ENCODE results near the gene STAM2.
"Not testable (repeated sequence)": the region's sequence is repeated elsewhere in the genome, so short reads cannot be mapped to it uniquely, and the experiment has no call there.

Gene STAM2

GRCh38 chr2:152176113-152176714 is 651 bp upstream of the STAM2 start:
- Histone ChIP-seq H3K27ac (peak overlapping the region; percentile 92 to 99 (median 98)), H3K27me3 (no peaks in the 10 kb centered on the region), H3K4me2 (peak overlapping the region; percentile 72 to 96 (median 87)), H4K20me1 (peaks cover 0 to 23% (median 13%) of the 10 kb centered on the region in 11 experiments; a peak in 13 of 22 replicates), H3K9ac (peak overlapping the region; percentile 89 to 99 (median 97)), H3K9me3 (replicated peaks in 1 of 11) (peaks cover 7 to 23% (median 18%) of the 10 kb centered on the region in 11 experiments; a peak in 17 of 22 replicates), H3K4me1 (peaks cover 12 to 34% (median 21%) of the 10 kb centered on the region in 10 experiments), H3K36me3 (0 out of 22 replicates have a peak, but pooled peaks cover 0 to 6% (median 0%) of the 10 kb centered on the region in 11 experiments), H3K4me3 (peak overlapping the region; percentile 75 to 97 (median 85))
- TF ChIP-seq Cebpa-rat (IDR thresholded peaks at IDR 0.05): no peak

DNA sequence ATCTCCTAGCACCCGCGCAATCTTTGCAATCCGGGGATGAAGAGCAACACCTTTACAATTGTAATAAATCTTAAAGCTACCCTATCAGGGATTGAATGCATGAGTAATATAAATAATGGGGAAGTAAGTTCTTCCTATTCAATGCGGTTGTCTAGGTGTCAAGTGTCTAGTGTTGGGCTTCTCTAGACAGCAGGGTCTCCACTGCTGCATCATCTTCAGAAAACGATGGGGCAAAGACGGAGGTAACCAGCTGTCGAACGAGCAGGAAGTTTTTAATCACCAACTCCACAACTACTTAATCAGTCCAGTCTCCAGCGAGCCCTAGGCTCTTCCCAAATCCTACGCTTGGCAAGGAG is 573 bp downstream of the STAM2 start:
- H4K20me1 ChIP-seq: peaks cover 0 to 29% (median 14%) of the 10 kb centered on the region in 11 experiments; a peak in 13 of 22 replicates
- no peak for TF ChIP-seq Cebpa-rat (IDR thresholded peaks at IDR 0.05)
- peaks cover 0 to 13% (median 11%) of the 10 kb centered on the region in 11 experiments; a peak in 10 of 22 replicates for H3K9me3 ChIP-seq (replicated peaks in 1 of 11)
- peak overlapping the region; percentile 92 to 99 (median 98) for H3K27ac ChIP-seq
- no peaks in the 10 kb centered on the region for H3K27me3 ChIP-seq
- H3K9ac ChIP-seq: peak overlapping the region; percentile 89 to 99 (median 97)
- H3K4me2 ChIP-seq: peak overlapping the region; percentile 81 to 98 (median 88)
- H3K4me1 ChIP-seq: peaks cover 12 to 34% (median 21%) of the 10 kb centered on the region in 10 experiments
- peak overlapping the region; percentile 75 to 97 (median 85) for H3K4me3 ChIP-seq
- peaks cover 0 to 14% (median under 1%) of the 10 kb centered on the region in 11 experiments; a peak in 8 of 22 replicates for H3K36me3 ChIP-seq

DNA sequence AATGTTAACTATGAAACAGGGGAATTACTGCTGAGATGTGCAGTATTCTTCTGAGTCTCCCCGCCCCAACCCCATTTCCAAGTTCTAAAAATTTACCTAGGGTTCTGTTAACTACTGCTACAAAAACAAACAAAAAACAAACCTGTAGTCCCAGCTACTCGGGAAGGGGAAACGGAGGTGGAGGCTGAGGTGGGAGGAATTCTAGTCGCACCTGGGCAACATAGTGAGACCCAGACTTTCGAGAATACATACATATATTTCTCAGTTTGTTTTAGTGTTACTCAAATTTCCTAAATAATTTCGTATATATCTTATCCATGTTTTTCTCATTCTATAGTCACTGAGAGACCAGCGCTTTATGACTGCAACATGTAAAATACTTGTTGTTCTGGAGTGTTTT is 989 bp downstream of the STAM2 start:
- peaks cover 12 to 37% (median 21%) of the 10 kb centered on the region in 10 experiments for H3K4me1 ChIP-seq
- H3K9ac ChIP-seq: peak overlapping the region; percentile 89 to 99 (median 97)
- H3K4me2 ChIP-seq: peak overlapping the region; percentile 81 to 98 (median 88)
- peaks cover 0 to 12% (median 9%) of the 10 kb centered on the region in 11 experiments; a peak in 9 of 22 replicates for H3K9me3 ChIP-seq (replicated peaks in 1 of 11)
- H3K27ac ChIP-seq: peak overlapping the region; percentile 92 to 99 (median 98); a peak in 21 of 22 replicates
- TF ChIP-seq Cebpa-rat (IDR thresholded peaks at IDR 0.05): no peak
- peaks cover 0 to 18% (median 4%) of the 10 kb centered on the region in 11 experiments; a peak in 10 of 22 replicates for H3K36me3 ChIP-seq
- no peaks in the 10 kb centered on the region for H3K27me3 ChIP-seq
- peak overlapping the region; percentile 75 to 97 (median 85) for H3K4me3 ChIP-seq
- H4K20me1 ChIP-seq: peaks cover 0 to 33% (median 14%) of the 10 kb centered on the region in 11 experiments; a peak in 13 of 22 replicates

DNA sequence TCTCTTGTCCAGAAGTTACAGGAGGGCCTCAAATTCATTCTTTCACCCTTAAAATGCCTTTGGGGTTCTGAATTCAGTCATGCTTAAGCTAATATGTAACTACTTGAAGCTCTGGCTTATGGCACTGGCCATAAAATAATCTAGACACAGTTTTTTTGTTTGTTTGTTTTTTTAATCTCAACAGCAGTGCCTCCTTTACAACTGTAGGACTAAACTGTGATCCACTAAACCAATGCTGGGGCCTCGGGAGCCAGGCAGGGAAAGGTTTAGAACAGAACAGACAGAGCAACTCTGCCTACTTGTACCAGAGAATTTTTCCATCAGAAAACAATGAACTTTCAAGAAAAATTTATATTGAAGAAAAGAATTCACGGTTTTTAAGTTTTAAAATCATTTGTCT is 1.7 kb downstream of the STAM2 start:
- peaks cover 0 to 40% (median 18%) of the 10 kb centered on the region in 11 experiments; a peak in 13 of 22 replicates for H4K20me1 ChIP-seq
- H3K9ac ChIP-seq: peak overlapping the region in 6 of 11 experiments; percentile 8 to 99 (median 96); a peak in 6 of 22 replicates
- TF ChIP-seq Cebpa-rat (IDR thresholded peaks at IDR 0.05): no peak
- H3K36me3 ChIP-seq: peaks cover 0 to 24% (median 4%) of the 10 kb centered on the region in 11 experiments; a peak in 11 of 22 replicates
- peaks cover 0 to 12% (median 9%) of the 10 kb centered on the region in 11 experiments; a peak in 9 of 22 replicates for H3K9me3 ChIP-seq (replicated peaks in 1 of 11)
- no peaks in the 10 kb centered on the region for H3K27me3 ChIP-seq
- H3K27ac ChIP-seq: no peak overlapping the region
- peaks cover 13 to 42% (median 21%) of the 10 kb centered on the region in 10 experiments for H3K4me1 ChIP-seq
- peak overlapping the region; percentile 81 to 98 (median 88); a peak in 20 of 22 replicates for H3K4me2 ChIP-seq
- H3K4me3 ChIP-seq: peak overlapping the region in 6 of 10 experiments; percentile 75 to 95 (median 88); a peak in 6 of 20 replicates

DNA sequence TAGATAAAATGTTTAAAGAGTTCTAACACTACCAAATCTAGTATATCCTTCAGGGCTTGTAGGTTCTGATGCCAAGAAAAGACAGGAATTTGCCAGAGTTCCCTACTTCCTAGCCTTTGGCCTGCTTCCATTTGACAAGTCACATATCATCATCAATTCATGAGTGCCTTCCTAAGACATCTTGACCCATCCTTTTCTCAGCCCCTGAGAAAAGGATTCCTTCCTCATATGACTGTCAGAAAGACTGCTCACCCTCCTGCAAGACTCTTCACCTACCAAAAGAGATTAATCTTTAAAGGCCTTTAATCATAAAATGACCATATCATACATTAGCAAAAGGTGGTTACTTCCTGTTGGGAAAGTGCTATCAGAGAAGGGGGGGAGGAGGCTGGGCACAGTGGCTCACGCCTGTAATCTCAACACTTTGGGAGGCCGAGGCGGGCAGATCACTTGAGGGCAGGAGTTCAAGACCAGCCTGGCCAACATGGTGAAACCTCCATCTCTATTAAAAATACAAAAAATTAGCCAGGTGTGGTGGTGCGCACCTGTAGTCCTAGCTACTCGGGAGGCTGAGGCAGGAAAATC is 3.3 kb downstream of the STAM2 start:
- H4K20me1 ChIP-seq: peaks cover 0 to 56% (median 31%) of the 10 kb centered on the region in 11 experiments; a peak in 14 of 22 replicates
- H3K4me1 ChIP-seq: peaks cover 14 to 48% (median 22%) of the 10 kb centered on the region in 10 experiments
- not testable (repeated sequence) for H3K4me3 ChIP-seq; H3K27ac ChIP-seq; H3K9me3 ChIP-seq (replicated peaks in 1 of 11); H3K27me3 ChIP-seq; H3K9ac ChIP-seq
- H3K36me3 ChIP-seq: peaks cover 0 to 26% (median 4%) of the 10 kb centered on the region in 11 experiments; a peak in 11 of 22 replicates
- peak overlapping the region in 2 of 11 experiments; percentile 8 to 36; a peak in 4 of 22 replicates for H3K4me2 ChIP-seq

GRCh38 chr2:152171718-152172117 is 3.8 kb downstream of the STAM2 start:
- peak overlapping the region in 2 of 11 experiments; percentile 8 to 36; a peak in 4 of 22 replicates for H3K4me2 ChIP-seq

DNA sequence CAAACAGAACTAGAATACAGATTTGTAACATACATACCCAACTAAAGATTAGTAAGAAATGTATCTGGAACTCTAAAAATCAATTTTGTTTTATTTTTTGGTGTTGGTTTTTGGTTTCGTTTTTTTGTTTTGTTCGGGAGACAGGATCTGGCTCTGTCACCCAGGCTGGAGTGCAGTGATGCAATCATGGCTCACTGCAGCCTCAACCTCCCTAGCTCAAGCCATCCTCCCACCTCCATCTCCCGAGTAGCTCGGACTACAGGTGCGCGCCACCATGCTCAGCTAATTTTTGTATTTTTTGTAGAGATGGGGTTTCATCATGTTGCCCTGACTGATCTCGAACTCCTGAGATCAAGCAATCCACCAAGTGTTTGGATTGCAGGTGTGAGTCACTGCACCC is 6.4 kb downstream of the STAM2 start:
- H3K27me3 ChIP-seq, H3K9ac ChIP-seq, H3K27ac ChIP-seq, H3K4me2 ChIP-seq, H3K4me3 ChIP-seq: not testable (repeated sequence)
- Histone ChIP-seq H4K20me1 (peaks cover 0 to 87% (median 48%) of the 10 kb centered on the region in 11 experiments; a peak in 17 of 22 replicates), H3K4me1 (peaks cover 9 to 43% (median 17%) of the 10 kb centered on the region in 10 experiments), H3K36me3 (peaks cover 0 to 28% (median 14%) of the 10 kb centered on the region in 11 experiments; a peak in 20 of 22 replicates), H3K9me3 (replicated peaks in 1 of 11) (peaks cover 4 to 14% (median 12%) of the 10 kb centered on the region in 11 experiments; a peak in 20 of 22 replicates)
- peak in 3 of 11 experiments; percentile 16 to 60 (median 24); a peak in 3 of 22 replicates for TF ChIP-seq Cebpa-rat (IDR thresholded peaks at IDR 0.05)

More at GRCh38 chr2:152171718-152172117, 3.8 kb downstream of the STAM2 start:
- no peak for TF ChIP-seq Cebpa-rat (IDR thresholded peaks at IDR 0.05)
- Histone ChIP-seq H3K4me3 (no peak overlapping the region), H3K27ac (no peak overlapping the region; a peak in 1 of 22 replicates), H3K9ac (no peak overlapping the region), H3K27me3 (no peaks in the 10 kb centered on the region), H3K4me1 (peaks cover 19 to 50% (median 27%) of the 10 kb centered on the region in 10 experiments), H3K36me3 (peaks cover 0 to 26% (median 4%) of the 10 kb centered on the region in 11 experiments; a peak in 11 of 22 replicates), H3K9me3 (replicated peaks in 1 of 11) (no peaks in the 10 kb centered on the region), H4K20me1 (peaks cover 0 to 61% (median 36%) of the 10 kb centered on the region in 11 experiments; a peak in 14 of 22 replicates)

GRCh38 chr2:152167470-152167869 is 8.1 kb downstream of the STAM2 start:
- H3K36me3 ChIP-seq: peaks cover 0 to 42% (median 25%) of the 10 kb centered on the region in 11 experiments; a peak in 20 of 22 replicates
- not testable (repeated sequence) for H3K27me3 ChIP-seq, H3K4me3 ChIP-seq, H3K27ac ChIP-seq
- peak overlapping the region in 1 of 11 experiments; percentile 21; a peak in 6 of 22 replicates for H3K4me2 ChIP-seq
- peak overlapping the region in 1 of 11 experiments; percentile 2; a peak in 1 of 22 replicates for H3K9ac ChIP-seq
- peaks cover 0 to 93% (median 49%) of the 10 kb centered on the region in 11 experiments; a peak in 17 of 22 replicates for H4K20me1 ChIP-seq
- peaks cover 21 to 31% (median 28%) of the 10 kb centered on the region in 11 experiments for H3K9me3 ChIP-seq (replicated peaks in 1 of 11)
- peaks cover 4 to 36% (median 10%) of the 10 kb centered on the region in 10 experiments; a peak in 14 of 20 replicates for H3K4me1 ChIP-seq

Measured in BLaER1 treated with 17β-estradiol and CSF1 and Interleukin-3, amounts not matched to agents 10 nM and 100 nM (cell line).